GM23338 (cell line): ENCODE data around the gene TMEM218. TPM values are rescaled to one million over a fixed set of nuclear protein-coding genes. Genes with fewer than 3 reads are reported as not detected.

ENCODE experiments used
- ATAC-seq: fragments of 200-7000 bp; cut with Tn5 transposase; 3 replicates; pipeline ENCODE4 v1.9.1; 2020
- DNase-seq: peaks from one replicate; pipeline ENCODE4 v3.0.0-alpha.2; 2015; ENCODE audit warnings: low spot score
- H2AFZ ChIP-seq: fragments of 200-600 bp; sonication (generic); 2 replicates; pipeline ENCODE4 v1.8.0; 2016; ENCODE audit warnings: antibody characterized with exemption, mild to moderate bottlenecking, moderate library complexity
- H3F3A ChIP-seq: fragments of 200-600 bp; sonication (generic); replicated peaks from 2 replicates; pipeline ENCODE4 v1.8.0; 2017; ENCODE audit warnings: antibody characterized with exemption, mixed run types, low read depth
- H3K27ac ChIP-seq: fragments of 200-600 bp; sonication (generic); 2 replicates; pipeline ENCODE4 v1.6.1; 2016; ENCODE audit warnings: low read depth
- H3K27me3 ChIP-seq: fragments of 200-600 bp; sonication (generic); 2 replicates; pipeline ENCODE4 v1.8.0; 2016; ENCODE audit warnings: mild to moderate bottlenecking, mixed run types, moderate library complexity; ENCODE audit not compliant: insufficient read depth
- H3K36me3 ChIP-seq: fragments of 200-600 bp; sonication (generic); 2 replicates; pipeline ENCODE4 v1.8.0; 2016; ENCODE audit warnings: mild to moderate bottlenecking; ENCODE audit not compliant: insufficient read depth
- H3K4me1 ChIP-seq: fragments of 200-600 bp; sonication (generic); 2 replicates; pipeline ENCODE4 v1.8.0; 2016; ENCODE audit warnings: mild to moderate bottlenecking, moderate library complexity; ENCODE audit not compliant: insufficient read depth
- H3K4me2 ChIP-seq: fragments of 200-600 bp; sonication (generic); 2 replicates; pipeline ENCODE4 v1.7.1; 2017; ENCODE audit warnings: mixed run types
- H3K4me3 ChIP-seq: fragments of 200-600 bp; sonication (generic); 2 replicates; pipeline ENCODE4 v1.6.1; 2016; ENCODE audit warnings: mixed run types
- H3K79me2 ChIP-seq: fragments of 200-600 bp; sonication (generic); replicated peaks from 2 replicates; pipeline ENCODE4 v1.8.0; 2017; ENCODE audit warnings: mild to moderate bottlenecking; ENCODE audit not compliant: insufficient read depth
- H3K9me2 ChIP-seq: fragments of 200-600 bp; sonication (generic); 2 replicates; pipeline ENCODE4 v1.8.0; 2017; ENCODE audit not compliant: insufficient read depth
- H4K20me1 ChIP-seq: fragments of 200-600 bp; sonication (generic); replicated peaks from 2 replicates; pipeline ENCODE4 v1.8.0; 2017; ENCODE audit warnings: mild to moderate bottlenecking; ENCODE audit not compliant: insufficient read depth
- H3K27ac Mint-ChIP-seq: 2 replicates; pipeline ENCODE4 v1.8.0; 2020; ENCODE audit warnings: inconsistent platforms, mild to moderate bottlenecking, moderate library complexity, mixed read lengths
- H3K27me3 Mint-ChIP-seq: 3 replicates; pipeline ENCODE4 v1.8.0; 2022; ENCODE audit warnings: low read depth, mild to moderate bottlenecking, moderate library complexity, mixed read lengths, inconsistent platforms; ENCODE audit not compliant: insufficient read depth, poor library complexity
- H3K36me3 Mint-ChIP-seq: 3 replicates; pipeline ENCODE4 v1.8.0; 2021; ENCODE audit warnings: low read depth, mild to moderate bottlenecking, inconsistent platforms, moderate library complexity, mixed read lengths
- H3K4me1 Mint-ChIP-seq: 3 replicates; pipeline ENCODE4 v1.8.0; 2020; ENCODE audit warnings: mild to moderate bottlenecking, inconsistent platforms, mixed read lengths
- H3K4me3 Mint-ChIP-seq: 3 replicates; pipeline ENCODE4 v1.8.0; 2021; ENCODE audit warnings: moderate library complexity, mild to moderate bottlenecking, inconsistent platforms, mixed read lengths
- H3K9me3 Mint-ChIP-seq: 3 replicates; pipeline ENCODE4 v1.8.0; 2020; ENCODE audit warnings: moderate library complexity, mild to moderate bottlenecking, inconsistent platforms, mixed read lengths
- CREB1 ChIP-seq: fragments of 250-450 bp; sonication (Bioruptor Pico); IDR thresholded peaks from 2 replicates; pipeline ENCODE4 v1.5.0; 2020; ENCODE audit warnings: low read depth, mild to moderate bottlenecking, moderate library complexity
- CTCF ChIP-seq, 2 experiments: fragments of 200-600 bp in 1 of 2; sonication (generic) in 1 of 2; conservative IDR thresholded peaks; 2 replicates each; pipeline versions ENCODE4 v1.5.1 to v1.6.1; 2016 to 2017; ENCODE audit warnings: antibody characterized with exemption in 2 of 2, low read depth in 2 of 2, mild to moderate bottlenecking in 2 of 2, moderate library complexity in 1 of 2
- ETS1 ChIP-seq: IDR thresholded peaks from 2 replicates; pipeline ENCODE4 v1.6.1; 2016; ENCODE audit warnings: antibody characterized with exemption
- EZH2 ChIP-seq: fragments of 200-600 bp; sonication (generic); IDR thresholded peaks from one replicate; pipeline ENCODE4 v1.8.0; 2017; ENCODE audit warnings: antibody characterized with exemption, mild to moderate bottlenecking, low read depth; ENCODE audit not compliant: unreplicated experiment
- EZH2phosphoT487 ChIP-seq: fragments of 200-600 bp; sonication (generic); IDR thresholded peaks from one replicate; pipeline ENCODE4 v1.8.1; 2018; ENCODE audit warnings: antibody characterized with exemption; ENCODE audit not compliant: unreplicated experiment
- JUNB ChIP-seq: IDR thresholded peaks from one replicate; pipeline ENCODE4 v1.6.1; 2016; ENCODE audit warnings: antibody characterized with exemption; ENCODE audit not compliant: unreplicated experiment
- NANOG ChIP-seq: IDR thresholded peaks from 2 replicates; pipeline ENCODE4 v1.6.1; 2016; ENCODE audit warnings: antibody characterized with exemption, borderline replicate concordance
- POLR2AphosphoS5 ChIP-seq: IDR thresholded peaks from 2 replicates; pipeline ENCODE4 v1.6.1; 2016; ENCODE audit warnings: antibody characterized with exemption, low read depth
- REST ChIP-seq: IDR thresholded peaks from one replicate; pipeline ENCODE4 v1.6.1; 2018; ENCODE audit warnings: antibody characterized with exemption; ENCODE audit not compliant: unreplicated experiment
- STAT1 ChIP-seq: IDR thresholded peaks from one replicate; pipeline ENCODE4 v1.6.1; 2016; ENCODE audit warnings: antibody characterized with exemption; ENCODE audit not compliant: unreplicated experiment
- ZNF114 ChIP-seq: fragments of 250-450 bp; sonication (Bioruptor Pico); IDR thresholded peaks from 2 replicates; pipeline ENCODE4 v1.5.0; 2020; ENCODE audit warnings: mild to moderate bottlenecking, moderate library complexity
- ZNF331 ChIP-seq: fragments of 250-450 bp; sonication (Bioruptor Pico); IDR thresholded peaks from 2 replicates; pipeline ENCODE4 v1.5.0; 2020; ENCODE audit warnings: low read depth, mild to moderate bottlenecking, moderate library complexity
- polyA plus RNA-seq: library from polyadenylated mRNA; unstranded; fragments of >200 nt; fragmentation: Nextera tagmentation; extraction: Ambion mirVana; gene quantifications from 2 replicates; pipeline ENCODE4 v1.2.1, GENCODE V29; 2016
- total RNA-seq: library from RNA; depleted of rRNA; stranded (reverse); fragments of >200 nt; shearing (Covaris generic); gene quantifications from 2 replicates; pipeline ENCODE4 v1.2.3, GENCODE V29; 2014
- TF ChIP-seq, protein P1 (sequence below): fragments of 250-450 bp; sonication (Bioruptor Pico); IDR thresholded peaks from 2 replicates; pipeline ENCODE4 v1.5.0; 2020; ENCODE audit warnings: mild to moderate bottlenecking, moderate library complexity

The TMEM218 gene
- total and polyA plus RNA-seq, 2 experiments from 2014 or later, result 23.7 to 24.2 TPM

- Mint-ChIP-seq H3K9me3 (peaks cover 3% of the 10 kb centered on the region; the same call in 1 of the 3 replicates), H3K4me1 (peaks cover 4% of the 10 kb centered on the region; the same call in 1 of the 3 replicates), H3K4me3 (no peak overlapping the region), H3K27me3 (peaks cover 1% of the 10 kb centered on the region), H3K27ac (no peak overlapping the region), H3K36me3 (no peaks in the 10 kb centered on the region; the same call in 2 of the 3 replicates)
- H3K4me2 ChIP-seq, result no peak overlapping the region
- ATAC-seq (no peak), DNase-seq (no peak)
- no peaks in the 10 kb centered on the region for H3K36me3 ChIP-seq
- H3K9me2 ChIP-seq, result peaks cover 15% of the 10 kb centered on the region; the same call in 1 of the 2 replicates
- H3K4me1 ChIP-seq, result no peaks in the 10 kb centered on the region
- no peak overlapping the region for H3K27ac ChIP-seq
- H3K4me3 ChIP-seq, result no peak overlapping the region
- H4K20me1 ChIP-seq, result no peaks in the 10 kb centered on the region
- no peak for TF ChIP-seq JUNB
- no peak; a peak in 1 of 4 replicates for TF ChIP-seq CTCF (conservative IDR thresholded peaks at IDR 0.05; ENCODE audit: low read depth in 2 of 2)
- TF ChIP-seq ETS1, result no peak
- no peak for TF ChIP-seq NANOG
- no peak for TF ChIP-seq STAT1
- no peak for TF ChIP-seq REST
- TF ChIP-seq, protein P1, sequence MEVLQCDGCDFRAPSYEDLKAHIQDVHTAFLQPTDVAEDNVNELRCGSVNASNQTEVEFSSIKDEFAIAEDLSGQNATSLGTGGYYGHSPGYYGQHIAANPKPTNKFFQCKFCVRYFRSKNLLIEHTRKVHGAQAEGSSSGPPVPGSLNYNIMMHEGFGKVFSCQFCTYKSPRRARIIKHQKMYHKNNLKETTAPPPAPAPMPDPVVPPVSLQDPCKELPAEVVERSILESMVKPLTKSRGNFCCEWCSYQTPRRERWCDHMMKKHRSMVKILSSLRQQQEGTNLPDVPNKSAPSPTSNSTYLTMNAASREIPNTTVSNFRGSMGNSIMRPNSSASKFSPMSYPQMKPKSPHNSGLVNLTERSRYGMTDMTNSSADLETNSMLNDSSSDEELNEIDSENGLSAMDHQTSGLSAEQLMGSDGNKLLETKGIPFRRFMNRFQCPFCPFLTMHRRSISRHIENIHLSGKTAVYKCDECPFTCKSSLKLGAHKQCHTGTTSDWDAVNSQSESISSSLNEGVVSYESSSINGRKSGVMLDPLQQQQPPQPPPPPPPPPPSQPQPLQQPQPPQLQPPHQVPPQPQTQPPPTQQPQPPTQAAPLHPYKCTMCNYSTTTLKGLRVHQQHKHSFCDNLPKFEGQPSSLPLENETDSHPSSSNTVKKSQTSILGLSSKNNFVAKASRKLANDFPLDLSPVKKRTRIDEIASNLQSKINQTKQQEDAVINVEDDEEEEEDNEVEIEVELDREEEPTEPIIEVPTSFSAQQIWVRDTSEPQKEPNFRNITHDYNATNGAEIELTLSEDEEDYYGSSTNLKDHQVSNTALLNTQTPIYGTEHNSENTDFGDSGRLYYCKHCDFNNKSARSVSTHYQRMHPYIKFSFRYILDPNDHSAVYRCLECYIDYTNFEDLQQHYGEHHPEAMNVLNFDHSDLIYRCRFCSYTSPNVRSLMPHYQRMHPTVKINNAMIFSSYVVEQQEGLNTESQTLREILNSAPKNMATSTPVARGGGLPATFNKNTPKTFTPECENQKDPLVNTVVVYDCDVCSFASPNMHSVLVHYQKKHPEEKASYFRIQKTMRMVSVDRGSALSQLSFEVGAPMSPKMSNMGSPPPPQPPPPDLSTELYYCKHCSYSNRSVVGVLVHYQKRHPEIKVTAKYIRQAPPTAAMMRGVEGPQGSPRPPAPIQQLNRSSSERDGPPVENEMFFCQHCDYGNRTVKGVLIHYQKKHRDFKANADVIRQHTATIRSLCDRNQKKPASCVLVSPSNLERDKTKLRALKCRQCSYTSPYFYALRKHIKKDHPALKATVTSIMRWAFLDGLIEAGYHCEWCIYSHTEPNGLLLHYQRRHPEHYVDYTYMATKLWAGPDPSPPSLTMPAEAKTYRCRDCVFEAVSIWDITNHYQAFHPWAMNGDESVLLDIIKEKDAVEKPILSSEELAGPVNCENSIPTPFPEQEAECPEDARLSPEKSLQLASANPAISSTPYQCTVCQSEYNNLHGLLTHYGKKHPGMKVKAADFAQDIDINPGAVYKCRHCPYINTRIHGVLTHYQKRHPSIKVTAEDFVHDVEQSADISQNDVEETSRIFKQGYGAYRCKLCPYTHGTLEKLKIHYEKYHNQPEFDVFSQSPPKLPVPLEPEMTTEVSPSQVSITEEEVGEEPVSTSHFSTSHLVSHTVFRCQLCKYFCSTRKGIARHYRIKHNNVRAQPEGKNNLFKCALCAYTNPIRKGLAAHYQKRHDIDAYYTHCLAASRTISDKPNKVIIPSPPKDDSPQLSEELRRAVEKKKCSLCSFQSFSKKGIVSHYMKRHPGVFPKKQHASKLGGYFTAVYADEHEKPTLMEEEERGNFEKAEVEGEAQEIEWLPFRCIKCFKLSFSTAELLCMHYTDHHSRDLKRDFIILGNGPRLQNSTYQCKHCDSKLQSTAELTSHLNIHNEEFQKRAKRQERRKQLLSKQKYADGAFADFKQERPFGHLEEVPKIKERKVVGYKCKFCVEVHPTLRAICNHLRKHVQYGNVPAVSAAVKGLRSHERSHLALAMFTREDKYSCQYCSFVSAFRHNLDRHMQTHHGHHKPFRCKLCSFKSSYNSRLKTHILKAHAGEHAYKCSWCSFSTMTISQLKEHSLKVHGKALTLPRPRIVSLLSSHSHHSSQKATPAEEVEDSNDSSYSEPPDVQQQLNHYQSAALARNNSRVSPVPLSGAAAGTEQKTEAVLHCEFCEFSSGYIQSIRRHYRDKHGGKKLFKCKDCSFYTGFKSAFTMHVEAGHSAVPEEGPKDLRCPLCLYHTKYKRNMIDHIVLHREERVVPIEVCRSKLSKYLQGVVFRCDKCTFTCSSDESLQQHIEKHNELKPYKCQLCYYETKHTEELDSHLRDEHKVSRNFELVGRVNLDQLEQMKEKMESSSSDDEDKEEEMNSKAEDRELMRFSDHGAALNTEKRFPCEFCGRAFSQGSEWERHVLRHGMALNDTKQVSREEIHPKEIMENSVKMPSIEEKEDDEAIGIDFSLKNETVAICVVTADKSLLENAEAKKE (CRISPR knock-in tag), result no peak
- no peak for TF ChIP-seq EZH2phosphoT487
- TF ChIP-seq POLR2AphosphoS5, result no peak
- TF ChIP-seq CREB1 (CRISPR knock-in tag), result no peak
- no peak for TF ChIP-seq EZH2
- no peak for TF ChIP-seq ZNF114 (CRISPR knock-in tag)
- TF ChIP-seq ZNF331 (CRISPR knock-in tag), result no peak
- no peaks in the 10 kb centered on the region for H3K27me3 ChIP-seq
- H2AFZ ChIP-seq, result no peak overlapping the region
- no peaks in the 10 kb centered on the region for H3F3A ChIP-seq
- H3K79me2 ChIP-seq, result no peaks in the 10 kb centered on the region
Measured at GRCh38 chr11:125117429-125117828, 6.0 kb upstream of the TMEM218 start.
